22Rv1 (cell line): ENCODE data around the gene KRT5.

Source experiments
- CTCF ChIP-seq: fragments of 450-650 bp; IDR thresholded peaks from 2 replicates; pipeline ENCODE4 v1.5.1; 2017; ENCODE audit warnings: mild to moderate bottlenecking
- ZFX ChIP-seq: fragments of 450-650 bp; IDR thresholded peaks from 2 replicates; pipeline ENCODE4 v1.6.1; 2017; ENCODE audit warnings: antibody characterized with exemption, borderline replicate concordance

GRCh38 chr12:52559979-52560378 lies 39.8 kb upstream of the KRT5 start:
- TF ChIP-seq CTCF (no peak), ZFX (no peak)
